Measurements from ENCODE around the gene NUTM2D.
"Not testable (repeated sequence)": the region's sequence is repeated elsewhere in the genome, so short reads cannot be mapped to it uniquely, and the experiment has no call there.

Gene NUTM2D, protein sequence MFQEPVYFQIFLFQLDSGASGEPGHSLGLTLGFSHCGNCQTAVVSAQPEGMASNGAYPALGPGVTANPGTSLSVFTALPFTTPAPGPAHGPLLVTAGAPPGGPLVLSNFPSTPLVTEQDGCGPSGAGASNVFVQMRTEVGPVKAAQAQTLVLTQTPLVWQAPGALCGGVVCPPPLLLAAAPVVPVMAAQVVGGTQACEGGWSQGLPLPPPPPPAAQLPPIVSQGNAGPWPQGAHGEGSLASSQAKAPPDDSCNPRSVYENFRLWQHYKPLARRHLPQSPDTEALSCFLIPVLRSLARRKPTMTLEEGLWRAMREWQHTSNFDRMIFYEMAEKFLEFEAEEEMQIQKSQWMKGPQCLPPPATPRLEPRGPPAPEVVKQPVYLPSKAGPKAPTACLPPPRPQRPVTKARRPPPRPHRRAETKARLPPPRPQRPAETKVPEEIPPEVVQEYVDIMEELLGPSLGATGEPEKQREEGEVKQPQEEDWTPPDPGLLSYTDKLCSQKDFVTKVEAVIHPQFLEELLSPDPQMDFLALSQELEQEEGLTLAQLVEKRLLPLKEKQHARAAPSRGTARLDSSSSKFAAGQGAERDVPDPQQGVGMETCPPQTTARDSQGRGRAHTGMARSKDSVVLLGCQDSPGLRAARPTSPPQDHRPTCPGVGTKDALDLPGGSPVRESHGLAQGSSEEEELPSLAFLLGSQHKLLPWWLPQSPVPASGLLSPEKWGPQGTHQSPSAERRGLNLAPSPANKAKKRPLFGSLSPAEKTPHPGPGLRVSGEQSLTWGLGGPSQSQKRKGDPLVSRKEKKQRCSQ

DNA sequence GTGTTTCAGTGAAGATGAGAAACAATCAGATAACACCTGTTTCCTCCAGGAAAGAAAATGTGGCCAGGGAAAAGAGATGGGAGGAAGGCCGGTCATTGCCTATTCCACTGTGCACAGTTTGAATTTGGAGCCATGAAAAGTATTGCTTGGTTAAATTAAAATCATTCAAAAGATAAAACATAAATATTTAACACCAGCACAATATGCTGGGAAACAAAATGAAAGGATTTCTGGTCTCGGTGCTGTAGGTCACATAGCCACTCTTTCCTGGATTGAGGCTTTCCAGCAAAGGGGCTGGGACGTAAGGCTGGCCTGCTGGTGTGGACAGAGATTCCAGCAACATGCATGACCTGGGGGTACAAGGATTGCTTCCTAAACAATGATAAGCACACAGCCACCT lies at the start of gene NUTM2D:
TSS of gene NUTM2D (plus strand) at position 301 of the 400 bp plus-strand sequence. CDS start 522 bp downstream, outside the sequence.
- not testable (repeated sequence) for DNase-seq

DNA sequence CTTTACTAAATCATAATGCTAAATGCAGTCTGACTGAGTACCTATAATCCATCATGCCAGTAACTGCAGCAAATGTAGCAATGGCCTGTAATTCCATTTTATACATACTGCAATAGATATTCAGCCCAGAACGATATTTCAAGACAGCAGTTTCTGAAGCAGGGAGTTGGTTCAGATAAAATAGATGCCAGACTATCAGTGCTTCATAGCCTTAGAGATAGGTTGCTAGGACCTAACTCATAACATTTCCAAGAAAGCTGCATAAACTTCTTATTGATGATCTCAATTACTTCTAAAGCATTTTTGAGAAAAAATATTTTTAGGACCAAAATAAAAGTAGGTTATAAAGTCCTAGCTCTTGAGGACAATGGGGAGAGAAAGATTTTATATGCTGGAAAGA lies 48.8 kb upstream of the NUTM2D start:
- DNase-seq: not testable (repeated sequence)

DNA sequence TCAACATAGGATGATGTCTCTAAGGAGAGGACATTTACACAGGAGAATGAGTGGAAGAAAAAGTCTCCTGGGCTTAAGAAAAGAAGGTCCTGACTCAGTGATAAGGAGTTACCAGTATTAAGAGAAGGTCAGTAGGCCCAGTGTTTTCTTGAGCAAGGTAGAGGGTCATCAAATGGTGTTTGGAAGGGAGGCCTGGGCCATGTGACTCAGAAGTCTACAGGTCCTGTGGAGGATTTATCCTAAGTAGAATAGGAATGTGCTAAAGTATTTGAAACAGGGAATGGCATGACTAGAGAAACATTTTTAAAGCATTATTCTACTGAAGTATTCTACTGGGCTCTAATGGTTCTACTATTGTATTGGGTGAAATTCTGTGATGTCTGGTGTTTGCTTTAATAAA lies 47.9 kb upstream of the NUTM2D start:
- not testable (repeated sequence) for DNase-seq

DNA sequence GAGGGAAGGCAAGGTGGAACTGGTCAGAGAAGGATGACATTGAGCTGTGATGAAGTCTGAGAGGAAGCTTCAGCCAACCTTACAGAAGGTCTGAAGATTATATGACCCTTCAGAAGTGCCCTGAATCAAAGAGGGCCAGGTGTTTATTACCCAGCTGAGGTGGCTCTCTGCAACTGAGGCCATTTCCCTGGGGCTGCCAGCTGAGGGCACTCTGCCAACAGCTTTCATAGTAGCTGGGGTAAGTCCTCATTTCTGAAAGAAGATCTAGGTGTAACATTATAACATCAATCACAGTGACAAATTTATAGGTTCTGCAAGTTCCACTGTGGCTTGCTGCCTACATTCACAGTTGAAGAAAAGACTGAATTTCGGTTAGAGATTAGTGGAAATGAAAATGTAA lies 46.0 kb upstream of the NUTM2D start:
- DNase-seq: not testable (repeated sequence)

DNA sequence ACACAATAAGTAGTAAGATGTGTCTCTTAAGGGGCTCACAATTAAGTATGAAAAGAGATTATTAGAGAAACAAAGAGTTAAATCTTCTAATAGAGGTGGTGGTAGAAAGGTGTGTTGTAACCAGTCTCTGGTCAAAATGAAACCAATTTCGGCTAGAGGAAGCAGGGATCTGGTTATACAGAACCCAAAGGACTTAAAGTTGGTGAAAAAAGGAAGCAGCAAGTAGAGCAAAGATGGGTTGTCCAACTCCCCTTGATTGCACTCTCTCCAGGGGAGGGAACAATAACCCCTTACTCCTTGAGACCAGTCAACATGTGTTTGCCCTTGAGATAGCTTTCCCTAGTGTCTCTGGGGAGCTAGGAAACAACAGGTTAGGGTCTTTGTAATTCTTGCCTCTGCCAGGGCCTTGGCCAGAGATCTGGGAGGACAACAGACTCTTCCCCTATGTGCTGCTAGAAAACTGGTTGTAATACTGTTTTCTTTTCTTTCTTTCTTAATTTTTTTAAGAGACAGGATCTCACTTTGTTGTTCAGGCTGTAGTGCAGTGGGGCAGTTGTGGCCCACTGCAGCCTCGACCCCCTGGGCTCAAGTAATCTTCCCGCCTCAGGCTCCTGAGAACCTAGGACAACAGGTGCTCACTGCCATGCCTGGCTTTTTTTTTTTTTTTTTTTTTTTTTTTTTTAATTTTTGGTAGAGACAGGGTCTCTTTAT lies 43.7 kb upstream of the NUTM2D start:
- DNase-seq: not testable (repeated sequence)

DNA sequence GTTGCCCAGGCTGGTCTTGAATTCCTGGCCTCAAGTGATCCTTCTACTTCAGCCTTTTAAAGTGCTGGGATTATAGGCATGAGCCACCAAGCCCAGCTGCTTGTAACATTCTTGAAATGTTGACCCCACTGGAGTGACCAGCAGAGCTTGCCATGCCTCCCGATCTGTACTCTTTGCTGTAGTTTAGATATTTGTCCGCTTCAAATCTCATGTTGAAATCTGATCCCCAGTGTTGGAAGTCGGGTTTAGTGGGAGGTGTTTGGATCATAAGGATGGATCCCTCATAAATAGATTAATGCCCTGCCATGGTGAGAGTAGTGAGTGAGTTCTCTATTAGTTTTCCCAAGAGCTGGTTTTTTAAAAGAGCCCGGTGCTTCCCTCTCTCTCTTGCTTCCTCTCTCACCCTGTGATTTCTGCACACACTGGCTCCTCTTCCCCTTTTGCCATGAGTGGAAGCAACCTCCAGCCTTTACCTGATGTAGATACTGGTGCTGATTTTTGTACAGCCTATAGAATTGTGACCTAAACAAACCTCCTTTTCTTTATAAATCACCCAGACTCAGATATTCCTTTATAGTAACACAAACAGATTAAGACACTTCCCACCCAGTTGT lies 43.1 kb upstream of the NUTM2D start:
- not testable (repeated sequence) for DNase-seq

DNA sequence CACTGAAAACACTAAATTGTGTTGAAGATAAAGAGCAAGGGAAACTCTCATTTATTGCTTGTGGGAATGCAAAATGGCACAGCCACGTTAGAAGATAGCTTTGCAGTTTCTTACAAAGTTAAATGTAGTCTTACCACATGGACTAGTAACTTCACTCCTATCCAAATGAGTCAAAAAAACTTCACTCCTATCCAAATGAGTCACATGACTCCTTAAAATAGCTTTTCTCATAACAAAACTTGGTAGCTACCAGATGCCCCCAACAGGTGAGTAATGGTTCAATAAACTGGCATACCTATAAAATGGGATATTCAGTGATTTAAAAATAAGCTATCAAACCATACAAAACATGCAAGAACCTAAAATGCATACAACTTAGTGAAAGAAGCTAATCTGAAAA lies 36.0 kb upstream of the NUTM2D start:
- DNase-seq: not testable (repeated sequence)

DNA sequence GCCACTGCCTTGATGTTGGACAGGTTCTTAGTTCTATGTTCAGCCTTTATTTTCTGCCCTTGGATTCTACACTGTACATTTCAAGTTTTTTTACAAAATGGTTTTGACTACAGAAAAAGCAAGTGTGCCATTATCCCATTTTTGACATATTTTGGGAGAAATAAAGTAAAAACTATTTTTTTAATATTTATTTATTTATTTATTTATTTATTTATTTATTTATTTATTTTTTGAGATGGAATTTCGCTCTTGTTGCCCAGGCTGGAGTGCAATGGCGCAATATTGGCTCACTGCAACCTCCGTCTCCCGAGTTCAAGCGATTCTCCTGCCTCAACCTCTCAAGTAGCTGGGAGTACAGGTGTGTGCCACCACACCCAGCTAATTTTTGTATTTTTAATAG lies 33.0 kb upstream of the NUTM2D start:
- DNase-seq: not testable (repeated sequence)

DNA sequence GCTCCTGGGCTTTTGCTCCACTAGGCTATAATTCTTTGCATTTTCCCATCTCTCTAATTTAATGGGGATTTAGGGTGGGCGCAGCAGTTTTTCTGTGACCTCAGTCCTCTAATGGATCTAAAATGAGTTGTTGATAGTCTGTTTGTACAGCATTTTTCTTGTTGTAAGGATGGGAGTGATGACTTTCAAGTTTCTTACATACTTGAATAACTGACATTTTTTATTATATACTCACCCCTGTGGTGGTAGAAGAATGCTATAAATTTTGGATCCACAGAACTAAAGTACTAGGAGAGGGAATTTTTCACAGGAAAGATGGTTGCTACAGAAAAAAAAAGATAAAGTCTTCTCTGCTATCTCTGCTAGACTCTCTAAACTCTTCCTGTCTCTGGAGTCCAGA lies 29.6 kb upstream of the NUTM2D start:
- not testable (repeated sequence) for DNase-seq

DNA sequence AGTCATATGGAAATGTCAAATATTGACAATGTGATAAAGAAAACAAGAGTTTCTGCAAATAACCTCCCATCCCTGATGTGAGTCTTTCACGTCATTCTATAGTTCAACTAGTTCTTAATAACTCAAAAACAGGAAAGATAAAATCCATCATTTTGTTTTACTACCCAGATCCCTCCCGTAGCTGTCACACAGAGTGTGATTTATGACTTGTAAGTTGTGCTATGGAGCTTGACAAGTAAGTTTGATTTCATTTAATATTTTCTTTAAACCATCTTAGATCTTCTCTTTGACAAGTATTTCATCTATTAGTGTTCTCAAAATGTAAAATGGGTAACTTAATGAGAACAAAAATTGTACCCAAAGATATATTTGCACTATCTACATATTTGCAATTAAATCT lies 28.4 kb upstream of the NUTM2D start:
- DNase-seq: not testable (repeated sequence)

DNA sequence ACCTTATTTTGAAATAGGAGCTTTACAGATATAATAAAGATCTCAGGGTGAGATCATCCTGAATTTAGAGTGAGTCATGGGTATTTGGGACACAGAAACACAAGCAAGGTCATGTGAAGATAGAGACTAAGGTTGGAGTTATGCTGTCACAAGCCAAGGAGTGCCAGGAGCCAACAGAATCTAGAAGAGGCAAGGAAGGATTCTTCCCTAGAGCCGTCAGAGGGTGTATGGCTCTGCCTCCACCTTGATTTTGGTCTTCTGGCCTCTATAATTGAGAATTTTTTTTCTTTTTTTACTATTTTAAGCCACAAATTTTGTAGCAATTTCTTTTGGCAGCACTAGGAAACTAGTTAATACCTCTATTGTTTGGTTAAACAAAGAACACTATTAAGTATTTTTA lies 24.9 kb upstream of the NUTM2D start:
- not testable (repeated sequence) for DNase-seq

DNA sequence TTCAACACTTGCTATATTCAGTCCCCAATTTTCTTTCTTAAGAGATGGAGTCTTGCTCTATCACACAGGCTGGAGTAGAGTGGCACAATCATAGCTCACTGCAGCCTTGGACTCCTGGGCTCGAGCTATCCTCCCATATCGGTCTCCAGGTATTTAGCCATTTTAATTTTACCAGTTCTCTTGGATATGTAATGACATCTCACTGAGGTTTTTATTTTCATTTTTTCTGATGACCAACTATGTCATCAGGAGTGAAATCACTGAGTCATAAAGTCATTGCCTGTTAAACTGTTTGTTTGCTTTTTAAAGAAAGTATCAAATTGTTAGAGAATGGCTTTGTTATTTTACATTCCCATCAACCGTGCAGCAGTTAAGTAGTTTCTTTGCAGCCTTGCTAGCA lies 17.1 kb upstream of the NUTM2D start:
- DNase-seq: not testable (repeated sequence)

DNA sequence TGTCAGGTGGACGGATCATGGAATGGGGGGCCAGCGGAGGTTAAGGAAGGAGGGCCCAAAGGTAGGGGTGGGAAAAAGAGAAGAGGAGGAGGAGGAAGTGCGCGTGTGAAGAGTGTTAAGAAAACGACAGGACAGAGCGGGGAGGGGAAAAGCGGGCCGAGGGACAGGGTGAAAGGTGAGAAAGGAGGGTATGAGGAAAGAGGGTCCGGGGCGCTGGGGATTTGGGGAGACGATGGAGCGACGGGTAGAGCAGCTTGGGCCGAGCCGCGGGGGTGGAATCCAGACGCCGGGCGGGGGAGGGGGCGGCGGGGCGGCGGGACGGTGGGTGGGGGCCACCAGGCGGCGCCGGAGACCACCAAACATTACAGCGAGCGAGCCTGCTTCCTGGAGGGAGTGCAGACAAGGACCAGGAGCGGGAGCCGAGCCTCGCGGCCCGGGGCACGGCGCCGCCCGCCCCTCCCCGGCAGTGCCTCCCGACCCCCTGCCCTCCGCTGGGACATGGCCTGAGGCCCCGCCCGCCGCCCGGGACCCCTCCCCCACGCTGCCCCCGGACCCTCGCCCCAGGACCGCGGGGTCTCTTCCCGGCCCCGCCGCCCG lies 15.9 kb upstream of the NUTM2D start:
- DNase-seq: not testable (repeated sequence)

DNA sequence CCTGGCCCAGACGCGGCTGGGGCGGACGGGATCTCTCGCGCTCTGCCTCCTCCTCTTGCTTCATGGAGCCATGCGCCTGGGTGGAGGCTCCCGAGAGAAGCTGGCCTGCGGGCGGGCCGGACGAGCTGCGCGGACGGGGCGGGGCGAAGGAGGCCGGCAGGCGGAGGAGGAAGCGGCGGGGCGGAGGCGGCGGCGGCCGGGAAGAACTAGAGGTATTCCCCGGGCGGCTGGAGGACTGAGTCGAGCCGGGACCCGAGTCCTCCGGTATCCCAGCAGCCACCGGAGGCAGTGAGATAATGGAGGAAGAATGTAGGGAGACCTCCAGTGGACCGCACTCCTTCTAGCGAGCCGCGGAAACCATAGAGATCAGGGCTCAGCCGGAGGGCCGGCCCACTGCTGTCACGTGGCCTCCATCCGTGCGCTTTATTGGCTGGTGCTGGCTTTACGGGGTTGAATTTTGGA lies 15.3 kb upstream of the NUTM2D start:
- DNase-seq: peak; percentile 76

DNA sequence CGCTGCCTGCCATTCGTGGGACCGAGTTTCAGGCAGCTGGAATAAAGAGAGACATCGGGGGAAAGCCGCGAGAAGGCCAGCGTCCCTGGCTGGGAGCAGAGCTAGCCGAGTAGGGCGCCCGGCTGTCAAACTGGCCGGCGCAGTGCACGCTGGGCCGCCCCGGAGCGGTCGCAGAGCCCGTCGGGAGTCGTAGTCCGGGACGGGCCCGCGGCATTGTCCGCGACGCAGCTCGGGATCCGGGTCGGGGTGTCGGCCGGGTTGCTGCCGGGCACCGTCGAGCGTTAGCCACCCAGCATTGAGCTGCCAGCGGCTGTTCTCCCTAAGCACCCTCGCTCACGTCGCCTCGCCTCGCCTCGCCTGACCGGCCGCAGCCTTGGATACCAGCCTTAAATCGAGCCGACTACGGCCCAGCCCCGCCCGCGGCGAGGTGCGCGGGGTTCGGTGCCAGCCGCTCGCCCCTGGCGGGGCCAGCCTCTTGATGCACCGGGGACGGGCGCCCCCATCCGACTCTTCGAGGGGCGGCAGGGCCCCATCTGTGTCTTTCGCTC lies 14.8 kb upstream of the NUTM2D start:
- DNase-seq: peak; percentile 76

DNA sequence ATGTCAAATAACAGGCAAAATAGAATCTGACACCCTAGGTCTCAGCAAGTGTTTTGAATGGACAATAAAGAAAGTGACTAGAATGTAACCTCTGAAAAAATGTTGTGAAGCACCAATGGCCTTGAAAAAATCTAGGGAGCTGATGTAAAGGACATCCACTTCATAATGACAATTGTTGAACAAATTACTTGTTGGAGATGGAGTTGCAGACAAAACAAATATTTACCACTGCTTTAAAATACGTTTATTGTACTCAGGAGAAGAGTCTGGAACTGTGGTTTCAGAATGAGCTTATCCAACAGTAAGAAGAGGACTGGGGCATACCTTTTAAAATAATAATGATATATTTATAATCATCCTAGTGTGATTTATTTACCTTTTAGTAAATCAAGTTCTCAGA lies 11.8 kb upstream of the NUTM2D start:
- DNase-seq: not testable (repeated sequence)

DNA sequence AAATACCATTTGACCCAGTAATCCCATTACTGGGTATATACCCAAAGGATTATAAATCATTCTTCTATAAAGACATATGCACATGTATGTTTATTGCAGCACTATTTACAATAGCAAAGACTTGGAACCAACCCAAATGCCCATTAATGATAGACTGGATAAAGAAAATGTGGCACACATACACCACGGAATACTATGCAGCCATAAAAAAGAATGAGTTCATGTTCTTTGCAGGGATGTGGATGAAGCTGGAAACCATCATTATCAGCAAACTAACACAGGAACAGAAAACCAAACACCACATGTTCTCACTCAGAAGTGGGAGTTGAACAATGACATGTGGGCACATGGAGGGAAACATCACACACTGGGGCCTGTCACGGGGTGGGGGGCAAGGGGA lies 7.4 kb upstream of the NUTM2D start:
- not testable (repeated sequence) for DNase-seq

DNA sequence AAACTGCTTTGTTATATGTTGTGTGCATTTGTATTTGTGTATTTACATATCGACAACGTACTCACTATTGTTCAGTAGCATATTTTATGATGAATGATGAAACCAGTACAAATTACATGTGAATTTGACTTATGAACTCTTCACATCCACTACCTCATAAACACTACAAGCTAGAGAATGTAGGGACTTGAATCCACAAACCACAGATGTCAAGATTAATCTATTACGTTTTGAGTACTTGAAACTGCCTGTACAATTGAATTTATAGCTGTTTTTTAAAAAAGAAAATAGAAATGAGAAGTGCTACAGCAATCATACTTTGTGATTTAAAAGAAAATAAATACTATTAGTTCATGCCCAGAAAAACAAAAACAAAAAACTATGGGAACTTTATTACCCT lies 4.7 kb upstream of the NUTM2D start:
- DNase-seq: not testable (repeated sequence)

DNA sequence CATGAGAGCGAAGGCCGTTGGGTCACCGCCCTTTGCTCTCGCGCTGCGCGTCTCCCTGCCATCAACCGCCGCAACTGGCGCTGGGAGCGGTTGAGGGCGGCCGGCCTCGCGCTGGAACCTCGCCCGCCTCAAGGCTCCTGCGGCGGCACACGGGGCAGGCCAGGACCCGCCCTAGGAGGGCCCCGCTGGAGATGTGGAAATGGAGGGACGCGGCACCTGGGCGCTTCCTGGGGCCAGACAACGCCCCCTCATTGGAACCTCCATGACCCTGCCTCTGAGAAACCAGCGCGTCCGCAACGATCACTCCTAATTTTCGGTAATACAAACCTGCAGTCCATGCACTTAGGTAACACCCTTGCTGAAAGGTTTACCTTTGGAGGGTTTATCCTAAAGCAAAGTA lies 2.4 kb upstream of the NUTM2D start:
- not testable (repeated sequence) for DNase-seq

DNA sequence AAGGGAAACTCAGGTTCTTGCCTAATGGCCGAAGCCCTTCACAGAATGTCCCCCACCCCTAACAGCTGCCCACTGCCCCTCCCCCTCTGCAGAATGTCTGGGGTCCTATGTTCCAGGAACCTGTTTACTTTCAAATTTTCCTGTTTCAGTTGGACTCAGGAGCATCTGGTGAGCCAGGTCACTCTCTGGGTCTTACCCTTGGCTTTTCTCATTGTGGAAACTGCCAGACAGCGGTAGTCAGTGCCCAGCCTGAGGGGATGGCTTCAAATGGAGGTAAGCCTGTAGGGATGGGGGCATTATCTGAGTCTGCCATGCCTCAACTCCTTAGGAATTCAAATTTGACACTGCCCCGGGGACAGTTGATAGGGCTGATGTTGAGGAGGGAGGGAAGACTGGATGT lies 615 bp downstream of the NUTM2D start:
- DNase-seq: not testable (repeated sequence)

DNA sequence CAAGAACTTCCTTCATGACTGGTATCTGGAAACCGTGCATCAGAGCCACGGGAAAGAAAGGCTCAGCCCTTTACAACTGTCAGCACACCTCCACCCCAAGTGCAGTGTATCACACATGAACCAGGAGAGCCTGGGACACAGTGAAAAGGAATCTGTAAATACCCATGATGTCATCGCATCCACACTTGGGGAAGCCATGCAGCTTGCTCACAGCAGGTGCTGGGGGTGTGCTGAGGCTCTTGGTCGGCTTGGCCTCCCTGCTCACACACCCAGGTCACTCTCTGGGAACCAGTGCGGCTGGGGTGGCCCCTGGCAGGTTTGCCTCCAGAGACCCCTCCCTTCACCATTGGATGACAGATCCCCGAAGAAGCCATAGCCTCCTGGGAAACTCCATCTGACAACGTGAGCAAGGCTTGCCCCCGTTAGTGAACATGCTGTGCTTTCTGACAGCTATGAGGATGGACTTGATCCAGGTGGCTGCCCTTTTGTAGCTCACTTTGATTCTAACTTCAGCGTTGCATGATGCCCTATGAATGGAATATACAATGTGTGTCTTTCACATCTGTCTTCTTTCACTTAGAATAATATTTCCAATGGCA lies 12.1 kb downstream of the NUTM2D start:
- DNase-seq: not testable (repeated sequence)
